GM21360 (cell line): ENCODE results near the gene RNGTT.
"Not testable (repeated sequence)": the region's sequence is repeated elsewhere in the genome, so short reads cannot be mapped to it uniquely, and the experiment has no call there.

Experiments used
- ATAC-seq: cut with Tn5 transposase; IDR thresholded peaks from one replicate; pipeline ENCODE4 v1.9.1; 2021; ENCODE audit warnings: mild to moderate bottlenecking, moderate library complexity; ENCODE audit not compliant: unreplicated experiment

The RNGTT gene

GRCh38 chr6:88963139-88964090 is at the start of gene RNGTT:
Gene RNGTT, minus strand, starts transcription at chr6:88963618. Its CDS starts 209 bp downstream, at chr6:88963409.
- peak; percentile 98 for ATAC-seq

GRCh38 chr6:89011436-89011835 is 48.0 kb upstream of the RNGTT start:
- no peak for ATAC-seq

- ATAC-seq: no peak
Measured at GRCh38 chr6:89010825-89011224, 47.4 kb upstream of the RNGTT start.

- ATAC-seq: no peak
Measured at GRCh38 chr6:89009624-89010059, 46.2 kb upstream of the RNGTT start.

- ATAC-seq: no peak
Measured at GRCh38 chr6:89008815-89009374, 45.5 kb upstream of the RNGTT start.

- ATAC-seq: no peak
Measured at GRCh38 chr6:89008001-89008814, 44.8 kb upstream of the RNGTT start.

- no peak for ATAC-seq
Measured at GRCh38 chr6:89007209-89008000, 44.0 kb upstream of the RNGTT start.

GRCh38 chr6:89002523-89002922 is 39.1 kb upstream of the RNGTT start:
- ATAC-seq: no peak

GRCh38 chr6:88997327-88997726 is 33.9 kb upstream of the RNGTT start:
- no peak for ATAC-seq

GRCh38 chr6:88992741-88993552 is 29.5 kb upstream of the RNGTT start:
- no peak for ATAC-seq

- ATAC-seq: no peak
Measured at GRCh38 chr6:88989215-88989614, 25.8 kb upstream of the RNGTT start.

- no peak for ATAC-seq
Measured at GRCh38 chr6:88987922-88988321, 24.5 kb upstream of the RNGTT start.

GRCh38 chr6:88985901-88986300 is 22.5 kb upstream of the RNGTT start:
- ATAC-seq: no peak

GRCh38 chr6:88984606-88985005 is 21.2 kb upstream of the RNGTT start:
- ATAC-seq: no peak

- ATAC-seq: no peak
Measured at GRCh38 chr6:88984152-88984551, 20.7 kb upstream of the RNGTT start.

- ATAC-seq: no peak
Measured at GRCh38 chr6:88983532-88983931, 20.1 kb upstream of the RNGTT start.

GRCh38 chr6:88983129-88983528 is 19.7 kb upstream of the RNGTT start:
- ATAC-seq: not testable (repeated sequence)

GRCh38 chr6:88982720-88983119 is 19.3 kb upstream of the RNGTT start:
- ATAC-seq: no peak

- no peak for ATAC-seq
Measured at GRCh38 chr6:88975369-88975768, 12.0 kb upstream of the RNGTT start.
